ENCODE measurements around the gene C1QC.

C1QC gene

GRCh38 chr1:22626237-22627157, 16.9 kb upstream of the C1QC start:
- H3K4me3 ChIP-seq (ENCODE audit: control insufficient read depth, low read depth, low read length): no peak overlapping the region
- TF ChIP-seq CTCF (conservative IDR thresholded peaks at IDR 0.05; ENCODE audit: control insufficient read depth, insufficient read depth, low read depth, low read length): no peak
- DNase-seq (ENCODE audit: low read depth): no peak

GRCh38 chr1:22627331-22627730, 16.1 kb upstream of the C1QC start:
- TF ChIP-seq CTCF (conservative IDR thresholded peaks at IDR 0.05; ENCODE audit: control insufficient read depth, insufficient read depth, low read depth, low read length): no peak
- no peak for DNase-seq (ENCODE audit: low read depth)
- H3K4me3 ChIP-seq (ENCODE audit: control insufficient read depth, low read depth, low read length): no peak overlapping the region

GRCh38 chr1:22628698-22629444, 14.6 kb upstream of the C1QC start:
- TF ChIP-seq CTCF (conservative IDR thresholded peaks at IDR 0.05; ENCODE audit: control insufficient read depth, insufficient read depth, low read depth, low read length): no peak
- no peak overlapping the region for H3K4me3 ChIP-seq (ENCODE audit: control insufficient read depth, low read depth, low read length)
- no peak for DNase-seq (ENCODE audit: low read depth)

- no peak for TF ChIP-seq CTCF (conservative IDR thresholded peaks at IDR 0.05; ENCODE audit: control insufficient read depth, insufficient read depth, low read depth, low read length)
- H3K4me3 ChIP-seq (ENCODE audit: control insufficient read depth, low read depth, low read length): no peak overlapping the region
- no peak for DNase-seq (ENCODE audit: low read depth)
Measured at GRCh38 chr1:22629886-22630285, 13.5 kb upstream of the C1QC start.

GRCh38 chr1:22633697-22634463, 9.6 kb upstream of the C1QC start:
- no peak for TF ChIP-seq CTCF (conservative IDR thresholded peaks at IDR 0.05; ENCODE audit: control insufficient read depth, insufficient read depth, low read depth, low read length)
- no peak for DNase-seq (ENCODE audit: low read depth)
- H3K4me3 ChIP-seq (ENCODE audit: control insufficient read depth, low read depth, low read length): no peak overlapping the region

- no peak for DNase-seq (ENCODE audit: low read depth)
- no peak overlapping the region for H3K4me3 ChIP-seq (ENCODE audit: control insufficient read depth, low read depth, low read length)
- no peak for TF ChIP-seq CTCF (conservative IDR thresholded peaks at IDR 0.05; ENCODE audit: control insufficient read depth, insufficient read depth, low read depth, low read length)
Measured at GRCh38 chr1:22635436-22635835, 8.0 kb upstream of the C1QC start.

Data from fibroblast of mammary gland (primary cell).